HepG2 (cell line): Measurements from ENCODE around the gene TIFAB. TPM values are rescaled to one million over a fixed set of nuclear protein-coding genes. Genes with fewer than 3 reads are reported as not detected.

Experiments
- ETV5 ChIP-seq: IDR thresholded peaks from 2 replicates; pipeline ENCODE4 v1.6.1; 2018; ENCODE audit warnings: missing biosample characterization, missing genetic modification reagents, inconsistent platforms, borderline replicate concordance
- GABPA ChIP-seq, 2 experiments: IDR thresholded peaks; 2 replicates each; pipeline ENCODE4 v1.6.1; 2011 to 2016; ENCODE audit warnings: low read depth in 2 of 2, low read length in 1 of 2, missing biosample characterization in 1 of 2, missing genetic modification characterization in 1 of 2
- HDAC2 ChIP-seq: sonication (generic); formaldehyde crosslinking; IDR thresholded peaks from 2 replicates; pipeline ENCODE4 v1.4.0; 2020; ENCODE audit warnings: missing genetic modification reagents
- NFE2L2 ChIP-seq: fragments of 150-350 bp; IDR thresholded peaks from 2 replicates; pipeline ENCODE4 v1.6.1; 2014; ENCODE audit warnings: low read length
- PAF1 ChIP-seq: IDR thresholded peaks from 2 replicates; pipeline ENCODE4 v1.6.1; 2016; ENCODE audit warnings: missing genetic modification reagents, missing compliant biosample characterization
- PAWR ChIP-seq: sonication (generic); formaldehyde crosslinking; IDR thresholded peaks from 2 replicates; pipeline ENCODE4 v1.4.0; 2020; ENCODE audit warnings: missing genetic modification reagents, mild to moderate bottlenecking, borderline replicate concordance
- POLR2A ChIP-seq, 2 experiments: IDR thresholded peaks; 2 replicates each; pipeline ENCODE4 v1.6.1; 2011; ENCODE audit warnings: low read depth in 2 of 2, low read length in 2 of 2, mild to moderate bottlenecking in 1 of 2, moderate library complexity in 1 of 2; ENCODE audit not compliant: insufficient read depth in 1 of 2
- TCF12 ChIP-seq, 2 experiments: fragments of 450-650 bp in 1 of 2; sonication (generic) in 1 of 2; formaldehyde crosslinking in 1 of 2; IDR thresholded peaks; 2 replicates each; pipeline versions ENCODE4 v1.6.1 to v1.8.0; 2017 to 2022; ENCODE audit warnings: antibody characterized with exemption in 1 of 2, mild to moderate bottlenecking in 1 of 2, missing genetic modification reagents in 1 of 2, moderate library complexity in 1 of 2
- TSC22D2 ChIP-seq: sonication (generic); formaldehyde crosslinking; IDR thresholded peaks from 2 replicates; pipeline ENCODE4 v1.5.1; 2020; ENCODE audit warnings: missing genetic modification reagents, mild to moderate bottlenecking, borderline replicate concordance
- ZEB1 ChIP-seq: IDR thresholded peaks from 2 replicates; pipeline ENCODE4 v1.6.1; 2012; ENCODE audit warnings: mild to moderate bottlenecking, low read depth, inconsistent platforms; ENCODE audit not compliant: insufficient replicate concordance
- ZNF768 ChIP-seq: sonication (generic); formaldehyde crosslinking; IDR thresholded peaks from 2 replicates; pipeline ENCODE4 v1.4.0; 2020; ENCODE audit warnings: missing genetic modification reagents
- polyA plus RNA-seq, 8 experiments: library from polyadenylated mRNA; depleted of rRNA in 3 of 8; stranded (reverse) in 7 of 8; unstranded in 1 of 8; fragments of >200 nt; fragmentation: Illumina TruSeq in 4 of 8; extraction: Trizol in 4 of 8; gene quantifications; 2 replicates each; pipeline versions ENCODE4 v1.2.1 to v1.2.3, GENCODE V29; 2011 to 2016; ENCODE audit warnings: low read depth in 4 of 8, missing spikeins in 1 of 8, mixed read lengths in 1 of 8; ENCODE audit not compliant: insufficient read depth in 1 of 8
- total RNA-seq, 5 experiments: library from RNA; depleted of rRNA; stranded (reverse); fragments of >200 nt; fragmentation: Illumina TruSeq; extraction: Trizol; gene quantifications; 2 replicates each; pipeline ENCODE4 v1.2.3, GENCODE V29; 2016; ENCODE audit warnings: low read depth in 1 of 5
- TF ChIP-seq, protein P1 (sequence below): sonication (generic); formaldehyde crosslinking; IDR thresholded peaks from 2 replicates; pipeline ENCODE4 v1.4.0; 2020; ENCODE audit warnings: missing genetic modification reagents
- TF ChIP-seq, protein P2 (sequence below): sonication (generic); formaldehyde crosslinking; IDR thresholded peaks from 2 replicates; pipeline ENCODE4 v1.4.0; 2020; ENCODE audit warnings: missing genetic modification reagents, borderline replicate concordance
- TF ChIP-seq, protein P3 (sequence below): sonication (generic); formaldehyde crosslinking; IDR thresholded peaks from 2 replicates; pipeline ENCODE4 v1.4.0; 2020; ENCODE audit warnings: mild to moderate bottlenecking, missing genetic modification reagents

Gene TIFAB
- total and polyA plus RNA-seq, 2 of the 13 experiments (the other 11 are each of a cell fraction or from before 2014, with no cell fraction given), result not detected

DNA sequence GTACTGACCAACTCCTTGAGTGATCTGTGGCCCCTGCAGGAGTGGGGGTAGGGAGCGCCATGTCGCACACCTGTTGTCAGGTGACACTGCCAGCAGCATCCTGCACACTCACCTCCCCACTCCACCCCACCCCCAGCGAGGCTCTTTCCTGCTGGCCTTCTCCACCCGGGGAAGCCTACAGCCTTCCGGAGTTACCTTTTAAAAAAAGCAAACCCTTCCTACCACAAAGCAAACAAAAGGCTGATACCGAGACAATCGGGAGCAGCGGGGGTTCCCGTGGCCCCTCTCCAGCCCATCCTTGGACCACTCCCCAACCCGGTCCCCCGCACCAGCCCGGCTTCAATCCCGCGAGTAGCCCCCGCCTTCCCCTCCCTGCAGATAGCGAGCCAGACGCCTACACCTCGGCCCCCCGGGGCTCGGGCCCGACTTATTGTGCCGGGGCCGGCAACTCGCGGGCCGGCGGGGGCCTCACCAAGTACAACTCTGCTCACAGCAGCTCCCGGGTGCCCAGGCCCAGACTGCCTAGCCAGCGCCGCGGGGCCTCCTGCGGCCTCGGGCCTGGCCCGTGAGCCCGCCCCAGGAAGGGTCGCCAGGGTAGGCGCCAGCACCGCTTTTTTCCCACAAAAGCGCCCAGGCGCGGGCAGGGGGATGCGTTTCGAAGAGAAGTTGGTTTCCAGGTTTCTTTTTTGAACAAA, 53.8 kb downstream of the TIFAB start (continued):
- no peak for TF ChIP-seq TCF12 (IDR thresholded peaks at IDR 0.05)
- TF ChIP-seq TCF12 (CRISPR knock-in tag; IDR thresholded peaks at IDR 0.05), result no peak
- TF ChIP-seq GABPA (IDR thresholded peaks at IDR 0.05; ENCODE audit: low read depth, low read length), result no peak
- peak; percentile 19; the same call in 1 of the 2 replicates for TF ChIP-seq GABPA (CRISPR knock-in tag; IDR thresholded peaks at IDR 0.05; ENCODE audit: low read depth)
- TF ChIP-seq TSC22D2 (CRISPR knock-in tag), result no peak
- TF ChIP-seq NFE2L2, result no peak
- TF ChIP-seq ZNF768 (CRISPR knock-in tag), result no peak
- TF ChIP-seq, protein P1, sequence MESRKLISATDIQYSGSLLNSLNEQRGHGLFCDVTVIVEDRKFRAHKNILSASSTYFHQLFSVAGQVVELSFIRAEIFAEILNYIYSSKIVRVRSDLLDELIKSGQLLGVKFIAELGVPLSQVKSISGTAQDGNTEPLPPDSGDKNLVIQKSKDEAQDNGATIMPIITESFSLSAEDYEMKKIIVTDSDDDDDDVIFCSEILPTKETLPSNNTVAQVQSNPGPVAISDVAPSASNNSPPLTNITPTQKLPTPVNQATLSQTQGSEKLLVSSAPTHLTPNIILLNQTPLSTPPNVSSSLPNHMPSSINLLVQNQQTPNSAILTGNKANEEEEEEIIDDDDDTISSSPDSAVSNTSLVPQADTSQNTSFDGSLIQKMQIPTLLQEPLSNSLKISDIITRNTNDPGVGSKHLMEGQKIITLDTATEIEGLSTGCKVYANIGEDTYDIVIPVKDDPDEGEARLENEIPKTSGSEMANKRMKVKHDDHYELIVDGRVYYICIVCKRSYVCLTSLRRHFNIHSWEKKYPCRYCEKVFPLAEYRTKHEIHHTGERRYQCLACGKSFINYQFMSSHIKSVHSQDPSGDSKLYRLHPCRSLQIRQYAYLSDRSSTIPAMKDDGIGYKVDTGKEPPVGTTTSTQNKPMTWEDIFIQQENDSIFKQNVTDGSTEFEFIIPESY, result no peak
- TF ChIP-seq, protein P2, sequence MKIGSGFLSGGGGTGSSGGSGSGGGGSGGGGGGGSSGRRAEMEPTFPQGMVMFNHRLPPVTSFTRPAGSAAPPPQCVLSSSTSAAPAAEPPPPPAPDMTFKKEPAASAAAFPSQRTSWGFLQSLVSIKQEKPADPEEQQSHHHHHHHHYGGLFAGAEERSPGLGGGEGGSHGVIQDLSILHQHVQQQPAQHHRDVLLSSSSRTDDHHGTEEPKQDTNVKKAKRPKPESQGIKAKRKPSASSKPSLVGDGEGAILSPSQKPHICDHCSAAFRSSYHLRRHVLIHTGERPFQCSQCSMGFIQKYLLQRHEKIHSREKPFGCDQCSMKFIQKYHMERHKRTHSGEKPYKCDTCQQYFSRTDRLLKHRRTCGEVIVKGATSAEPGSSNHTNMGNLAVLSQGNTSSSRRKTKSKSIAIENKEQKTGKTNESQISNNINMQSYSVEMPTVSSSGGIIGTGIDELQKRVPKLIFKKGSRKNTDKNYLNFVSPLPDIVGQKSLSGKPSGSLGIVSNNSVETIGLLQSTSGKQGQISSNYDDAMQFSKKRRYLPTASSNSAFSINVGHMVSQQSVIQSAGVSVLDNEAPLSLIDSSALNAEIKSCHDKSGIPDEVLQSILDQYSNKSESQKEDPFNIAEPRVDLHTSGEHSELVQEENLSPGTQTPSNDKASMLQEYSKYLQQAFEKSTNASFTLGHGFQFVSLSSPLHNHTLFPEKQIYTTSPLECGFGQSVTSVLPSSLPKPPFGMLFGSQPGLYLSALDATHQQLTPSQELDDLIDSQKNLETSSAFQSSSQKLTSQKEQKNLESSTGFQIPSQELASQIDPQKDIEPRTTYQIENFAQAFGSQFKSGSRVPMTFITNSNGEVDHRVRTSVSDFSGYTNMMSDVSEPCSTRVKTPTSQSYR (CRISPR knock-in tag), result peak; percentile 58
- TF ChIP-seq ZEB1, result peak; percentile 79
- TF ChIP-seq ETV5, result peak; percentile 14; the same call in 1 of the 2 replicates
- TF ChIP-seq HDAC2 (CRISPR knock-in tag), result peak; percentile 19; the same call in 1 of the 2 replicates
- TF ChIP-seq PAWR, result no peak
- TF ChIP-seq, protein P3, sequence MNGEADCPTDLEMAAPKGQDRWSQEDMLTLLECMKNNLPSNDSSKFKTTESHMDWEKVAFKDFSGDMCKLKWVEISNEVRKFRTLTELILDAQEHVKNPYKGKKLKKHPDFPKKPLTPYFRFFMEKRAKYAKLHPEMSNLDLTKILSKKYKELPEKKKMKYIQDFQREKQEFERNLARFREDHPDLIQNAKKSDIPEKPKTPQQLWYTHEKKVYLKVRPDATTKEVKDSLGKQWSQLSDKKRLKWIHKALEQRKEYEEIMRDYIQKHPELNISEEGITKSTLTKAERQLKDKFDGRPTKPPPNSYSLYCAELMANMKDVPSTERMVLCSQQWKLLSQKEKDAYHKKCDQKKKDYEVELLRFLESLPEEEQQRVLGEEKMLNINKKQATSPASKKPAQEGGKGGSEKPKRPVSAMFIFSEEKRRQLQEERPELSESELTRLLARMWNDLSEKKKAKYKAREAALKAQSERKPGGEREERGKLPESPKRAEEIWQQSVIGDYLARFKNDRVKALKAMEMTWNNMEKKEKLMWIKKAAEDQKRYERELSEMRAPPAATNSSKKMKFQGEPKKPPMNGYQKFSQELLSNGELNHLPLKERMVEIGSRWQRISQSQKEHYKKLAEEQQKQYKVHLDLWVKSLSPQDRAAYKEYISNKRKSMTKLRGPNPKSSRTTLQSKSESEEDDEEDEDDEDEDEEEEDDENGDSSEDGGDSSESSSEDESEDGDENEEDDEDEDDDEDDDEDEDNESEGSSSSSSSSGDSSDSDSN, result peak; percentile 36; the same call in 1 of the 2 replicates
- TF ChIP-seq PAF1 (CRISPR knock-in tag), result no peak
- TF ChIP-seq POLR2A (IDR thresholded peaks at IDR 0.05; ENCODE audit: insufficient read depth in 1 of 2, low read depth in 2 of 2, low read length in 2 of 2), result peak in 1 of 2 experiments; percentile 2; a peak in 1 of 4 replicates
